Activated CD8-positive, alpha-beta T cell treated with anti-CD3 and anti-CD28 coated beads for 36 hours (primary cell): ENCODE data around the gene CLDN34. TPM values are rescaled to one million over a fixed set of nuclear protein-coding genes. Genes with fewer than 3 reads are reported as not detected.
A peak's percentile ranks its signal among the peaks of the same experiment; 100 is the strongest.

Experiments
- ATAC-seq: fragments of 200-7000 bp; cut with Tn5 transposase; one replicate; pipeline ENCODE4 v1.10.0; 2021; ENCODE audit warnings: mild to moderate bottlenecking, moderate library complexity
- CTCF ChIA-PET: fragments of 350-600 bp; sonication (Branson Sonifier 250); formaldehyde crosslinking; loops from one replicate; lab custom pipeline; 2021; ENCODE audit warnings: antibody characterized with exemption; lab: Charles Lee
- POLR2A ChIA-PET: fragments of 350-600 bp; sonication (Branson Sonifier 250); formaldehyde crosslinking; loops from one replicate; lab custom pipeline; 2021; ENCODE audit warnings: antibody characterized with exemption; lab: Charles Lee
- DNase-seq: peaks from one replicate; pipeline ENCODE4 v3.0.0-alpha.2; 2020
- H3K27ac Mint-ChIP-seq: one replicate; pipeline ENCODE4 v1.8.0; 2021; ENCODE audit warnings: mild to moderate bottlenecking, mixed read lengths
- H3K27me3 Mint-ChIP-seq: one replicate; pipeline ENCODE4 v1.8.0; 2021; ENCODE audit warnings: mixed read lengths
- H3K36me3 Mint-ChIP-seq: one replicate; pipeline ENCODE4 v1.8.0; 2021; ENCODE audit warnings: low read depth, mixed read lengths
- H3K4me1 Mint-ChIP-seq: one replicate; pipeline ENCODE4 v1.8.0; 2021; ENCODE audit warnings: low read depth, mixed read lengths
- H3K4me3 Mint-ChIP-seq: one replicate; pipeline ENCODE4 v1.8.0; 2021; ENCODE audit warnings: mild to moderate bottlenecking, moderate library complexity, mixed read lengths
- H3K9me3 Mint-ChIP-seq: one replicate; pipeline ENCODE4 v1.8.0; 2021; ENCODE audit warnings: mixed read lengths
- intact Hi-C: fragments of 100-400 bp; cut with micrococcal nuclease; formaldehyde crosslinking; loops from one replicate; pipeline ENCODE4 v1.10.0; 2022
- total RNA-seq, 2 experiments: library from RNA; stranded (reverse); gene quantifications; one replicate each; pipeline ENCODE4 v1.2.3, GENCODE V29; 2021
- TF ChIP-seq, protein P1 (sequence below): fragments of 200-600 bp; IDR thresholded peaks from one replicate; pipeline ENCODE4 v1.8.0; 2022; ENCODE audit warnings: antibody characterized with exemption, mild to moderate bottlenecking

Gene CLDN34
- total RNA-seq, 2 experiments from 2014 or later, result not detected

DNA sequence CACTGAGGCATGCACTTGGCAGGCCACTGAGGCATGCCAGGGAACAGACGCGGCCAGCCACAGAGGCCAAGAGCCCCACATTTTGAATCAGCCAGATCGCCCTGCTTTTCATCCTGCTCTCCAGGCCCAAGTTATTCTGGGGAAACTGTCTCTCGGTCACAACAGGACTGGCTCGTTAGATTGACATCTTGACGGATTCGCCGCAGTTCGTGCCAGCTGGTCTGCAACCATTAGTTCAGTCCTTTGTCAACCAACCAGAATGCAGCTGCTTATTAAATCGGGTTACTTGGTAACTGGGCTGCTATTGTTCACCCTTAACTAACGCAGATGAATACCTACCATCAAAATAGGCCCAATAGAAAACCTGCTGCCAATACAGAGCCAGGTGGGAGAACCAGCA, 16.7 kb downstream of the CLDN34 start:
- Mint-ChIP-seq H3K4me1 (no peaks in the 10 kb centered on the region), H3K4me3 (no peak overlapping the region), H3K36me3 (no peaks in the 10 kb centered on the region), H3K9me3 (no peaks in the 10 kb centered on the region), H3K27ac (no peak overlapping the region), H3K27me3 (no peaks in the 10 kb centered on the region)
- ChIA-PET POLR2A (no interaction called here), CTCF (interaction anchor here (1.1 kb wide), 1 partner anchor 135 kb away, joined by 3 read pairs; no protein-coding TSS in a partner anchor)
- intact Hi-C loops, result no loop called here
- TF ChIP-seq, protein P1, sequence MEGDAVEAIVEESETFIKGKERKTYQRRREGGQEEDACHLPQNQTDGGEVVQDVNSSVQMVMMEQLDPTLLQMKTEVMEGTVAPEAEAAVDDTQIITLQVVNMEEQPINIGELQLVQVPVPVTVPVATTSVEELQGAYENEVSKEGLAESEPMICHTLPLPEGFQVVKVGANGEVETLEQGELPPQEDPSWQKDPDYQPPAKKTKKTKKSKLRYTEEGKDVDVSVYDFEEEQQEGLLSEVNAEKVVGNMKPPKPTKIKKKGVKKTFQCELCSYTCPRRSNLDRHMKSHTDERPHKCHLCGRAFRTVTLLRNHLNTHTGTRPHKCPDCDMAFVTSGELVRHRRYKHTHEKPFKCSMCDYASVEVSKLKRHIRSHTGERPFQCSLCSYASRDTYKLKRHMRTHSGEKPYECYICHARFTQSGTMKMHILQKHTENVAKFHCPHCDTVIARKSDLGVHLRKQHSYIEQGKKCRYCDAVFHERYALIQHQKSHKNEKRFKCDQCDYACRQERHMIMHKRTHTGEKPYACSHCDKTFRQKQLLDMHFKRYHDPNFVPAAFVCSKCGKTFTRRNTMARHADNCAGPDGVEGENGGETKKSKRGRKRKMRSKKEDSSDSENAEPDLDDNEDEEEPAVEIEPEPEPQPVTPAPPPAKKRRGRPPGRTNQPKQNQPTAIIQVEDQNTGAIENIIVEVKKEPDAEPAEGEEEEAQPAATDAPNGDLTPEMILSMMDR, result no peak
- ATAC-seq (no peak), DNase-seq (no peak)

DNA sequence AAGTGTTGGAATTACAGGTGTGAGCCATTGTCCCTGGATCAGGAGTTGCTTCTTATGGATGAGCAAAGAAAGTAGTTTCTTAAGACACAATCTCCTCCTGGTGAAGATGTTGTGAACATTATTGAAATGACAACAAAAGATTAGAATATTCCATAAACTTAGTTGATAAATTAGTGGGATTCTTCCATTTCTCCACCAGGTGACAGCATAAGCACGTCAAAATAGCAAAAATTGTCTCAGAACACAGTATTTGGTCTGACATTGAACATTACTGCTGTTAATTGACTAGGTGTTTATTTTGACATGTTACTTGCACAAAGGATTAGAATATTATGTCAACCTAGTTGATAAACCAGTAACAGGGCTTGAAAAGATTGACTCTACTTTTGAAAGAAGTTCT, 21.6 kb downstream of the CLDN34 start:
- ChIA-PET POLR2A (no interaction called here), CTCF (interaction anchor here (0.8 to 16.3 kb wide), 3 partner anchors 103 to 131 kb away, joined by 3 to 244 read pairs (median 28); no protein-coding TSS in a partner anchor)
- ATAC-seq (no peak), DNase-seq (no peak)
- intact Hi-C loops, result no loop called here
- no peak overlapping the region for H3K27ac Mint-ChIP-seq
- no peaks in the 10 kb centered on the region for H3K4me1 Mint-ChIP-seq
- no peaks in the 10 kb centered on the region for H3K27me3 Mint-ChIP-seq
- H3K9me3 Mint-ChIP-seq, result no peaks in the 10 kb centered on the region
- TF ChIP-seq, protein P1, result peak; percentile 27
- no peak overlapping the region for H3K4me3 Mint-ChIP-seq
- no peaks in the 10 kb centered on the region for H3K36me3 Mint-ChIP-seq

GRCh38 chrX:9992061-9992460, 24.9 kb downstream of the CLDN34 start:
- H3K4me1 Mint-ChIP-seq, result peaks cover 4% of the 10 kb centered on the region
- DNase-seq (no peak), ATAC-seq (no peak)
- no peaks in the 10 kb centered on the region for H3K9me3 Mint-ChIP-seq
- intact Hi-C loops, result no loop called here
- TF ChIP-seq, protein P1, result no peak
- POLR2A ChIA-PET, result no interaction called here
- no peaks in the 10 kb centered on the region for H3K27me3 Mint-ChIP-seq
- no peak overlapping the region for H3K4me3 Mint-ChIP-seq
- H3K27ac Mint-ChIP-seq, result no peak overlapping the region
- H3K36me3 Mint-ChIP-seq, result no peaks in the 10 kb centered on the region
- CTCF ChIA-PET, result interaction anchor here (16.3 kb wide), 1 partner anchor 124 kb away, joined by 244 read pairs; no protein-coding TSS in a partner anchor

GRCh38 chrX:9992724-9993123, 25.6 kb downstream of the CLDN34 start:
- Mint-ChIP-seq H3K4me1 (peaks cover 10% of the 10 kb centered on the region), H3K4me3 (no peak overlapping the region), H3K9me3 (no peaks in the 10 kb centered on the region), H3K36me3 (no peaks in the 10 kb centered on the region), H3K27me3 (no peaks in the 10 kb centered on the region), H3K27ac (no peak overlapping the region)
- DNase-seq, result no peak
- no peak for ATAC-seq
- intact Hi-C loops, result no loop called here
- ChIA-PET CTCF (interaction anchor here (16.3 kb wide), 1 partner anchor 123 kb away, joined by 244 read pairs; no protein-coding TSS in a partner anchor), POLR2A (no interaction called here)
- TF ChIP-seq, protein P1, result no peak

DNA sequence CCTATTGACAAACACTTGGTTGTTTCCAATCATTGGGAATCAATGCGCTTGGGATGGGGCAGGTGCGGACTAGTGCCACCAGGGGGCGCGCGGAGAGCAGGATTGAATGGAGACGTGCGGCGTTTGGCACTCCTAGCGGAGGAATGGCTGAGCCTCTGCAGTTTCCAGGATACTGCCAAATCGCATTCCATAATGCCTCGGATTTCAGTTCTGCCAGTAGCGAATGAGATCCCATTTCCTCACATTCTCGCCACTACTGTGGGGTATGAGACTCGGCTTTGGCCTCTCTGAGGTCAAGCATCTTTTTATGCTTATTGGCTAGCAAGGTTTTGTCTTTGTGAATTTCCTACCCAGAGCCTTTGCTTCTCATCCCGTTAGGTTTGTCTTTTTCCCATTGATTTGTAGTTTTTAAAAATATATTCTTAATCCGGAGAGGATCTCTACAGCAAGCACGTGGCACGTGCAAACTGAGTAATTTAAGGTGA, 28.7 kb downstream of the CLDN34 start:
- TF ChIP-seq, protein P1, result peak; percentile 84
- peak; percentile 50 for ATAC-seq
- Mint-ChIP-seq H3K9me3 (no peaks in the 10 kb centered on the region), H3K36me3 (no peaks in the 10 kb centered on the region), H3K27me3 (no peaks in the 10 kb centered on the region), H3K4me1 (peaks cover 17% of the 10 kb centered on the region), H3K27ac (no peak overlapping the region), H3K4me3 (no peak overlapping the region)
- intact Hi-C loops, result loop anchor here (2.0 to 5.0 kb wide), 2 partner anchors 109 to 123 kb away; no protein-coding TSS in a partner anchor
- ChIA-PET CTCF (interaction anchor here (0.6 to 16.3 kb wide), 10 partner anchors 11 to 127 kb away, joined by 3 to 244 read pairs (median 4); no protein-coding TSS in a partner anchor), POLR2A (interaction anchor here (1.6 kb wide), 1 partner anchor 117 kb away, joined by 3 read pairs; no protein-coding TSS in a partner anchor)
- DNase-seq, result peak; percentile 79
